ENCODE measurements around the gene IAH1. TPM values are rescaled to one million over a fixed set of nuclear protein-coding genes. Genes with fewer than 3 reads are reported as not detected.

The IAH1 gene
- total RNA-seq: 85.9 TPM
- long read RNA-seq, transcript IAH1-215 (6 exons, 1,266 nt): major isoform, 32 of 37 reads
- long read RNA-seq, partial matches to known transcripts: 2 of 37 reads
- long read RNA-seq, other reads (novel, unspliced or antisense): 1 of 37 reads

- peak; percentile 90 for DNase-seq (ENCODE audit: missing footprints)
- intact Hi-C loops (cut with DNase I): loop anchor here (2.0 to 10.0 kb wide), 2 partner anchors 156 to 290 kb away; partner anchors contain the start of gene YWHAQ
- peak; percentile 91 for ATAC-seq
Measured at GRCh38 chr2:9474361-9475057, at the start of gene IAH1. TSS of gene IAH1 (plus strand) at chr2:9474551. CDS start at chr2:9474567, 16 bp downstream.

GRCh38 chr2:9428965-9429577, 45.3 kb upstream of the IAH1 start:
- ATAC-seq (no peak), DNase-seq (ENCODE audit: missing footprints) (no peak)
- intact Hi-C loops (cut with DNase I): no loop called here

GRCh38 chr2:9430316-9431293, 43.7 kb upstream of the IAH1 start:
- ATAC-seq: no peak
- intact Hi-C loops (cut with DNase I): no loop called here
- no peak for DNase-seq (ENCODE audit: missing footprints)

DNA sequence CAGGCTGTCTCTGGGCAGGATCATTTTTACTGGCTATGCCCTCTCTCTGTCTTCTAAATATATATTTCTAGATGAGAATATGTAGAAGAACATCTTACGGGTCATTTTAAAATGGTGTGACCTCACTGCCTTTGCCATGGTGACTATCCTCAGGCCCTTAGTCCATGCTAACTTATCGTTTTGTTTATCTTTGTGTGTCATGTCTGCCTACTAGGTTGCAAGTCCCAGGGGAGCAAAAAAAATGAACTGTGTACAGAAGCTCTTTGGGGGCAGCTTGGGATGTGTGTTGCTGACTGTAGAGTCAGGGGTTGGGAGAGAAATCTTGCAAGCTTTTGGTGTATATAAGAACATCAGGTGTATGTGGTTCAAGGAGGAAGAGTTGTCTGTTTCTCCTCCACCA, 39.9 kb upstream of the IAH1 start:
- no peak for DNase-seq (ENCODE audit: missing footprints)
- intact Hi-C loops (cut with DNase I): no loop called here
- ATAC-seq: no peak

GRCh38 chr2:9439536-9439935, 34.8 kb upstream of the IAH1 start:
- intact Hi-C loops (cut with DNase I): no loop called here
- DNase-seq (ENCODE audit: missing footprints): no peak
- no peak for ATAC-seq

DNA sequence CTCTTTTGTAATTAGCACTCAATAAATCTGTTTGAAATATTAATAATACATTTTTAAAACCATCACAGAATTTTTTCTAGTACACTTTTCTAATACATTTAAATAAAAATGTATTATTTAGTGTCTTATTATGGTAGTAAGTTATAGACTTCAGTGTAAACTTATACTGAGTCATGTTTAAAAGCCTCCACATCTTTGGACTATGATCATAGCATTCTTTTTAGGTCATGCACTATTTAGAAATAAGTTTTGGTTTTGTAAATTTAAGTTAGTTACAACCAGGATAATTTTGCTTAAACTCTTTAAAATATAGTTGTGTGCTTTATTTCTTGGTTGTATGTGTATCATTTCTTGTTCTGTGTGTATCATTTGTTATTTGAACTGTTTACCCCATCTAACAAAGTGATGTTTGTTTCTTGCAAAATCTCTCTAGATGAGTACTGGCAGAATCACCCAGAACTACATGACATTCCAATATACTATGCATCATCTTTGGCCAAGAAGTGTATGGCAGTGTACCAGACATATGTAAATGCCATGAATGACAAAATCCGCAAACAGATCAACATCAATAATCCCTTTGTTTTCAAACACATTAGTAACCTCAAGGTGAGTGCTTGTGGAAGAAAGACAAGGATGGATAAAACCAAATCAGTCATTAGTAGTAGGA, 34.2 kb upstream of the IAH1 start:
- ATAC-seq (no peak), DNase-seq (ENCODE audit: missing footprints) (no peak)
- intact Hi-C loops (cut with DNase I): no loop called here

- no peak for DNase-seq (ENCODE audit: missing footprints)
- no peak for ATAC-seq
- intact Hi-C loops (cut with DNase I): no loop called here
Measured at GRCh38 chr2:9441556-9441955, 32.8 kb upstream of the IAH1 start.

GRCh38 chr2:9443526-9443925, 30.8 kb upstream of the IAH1 start:
- ATAC-seq: no peak
- intact Hi-C loops (cut with DNase I): no loop called here

DNA sequence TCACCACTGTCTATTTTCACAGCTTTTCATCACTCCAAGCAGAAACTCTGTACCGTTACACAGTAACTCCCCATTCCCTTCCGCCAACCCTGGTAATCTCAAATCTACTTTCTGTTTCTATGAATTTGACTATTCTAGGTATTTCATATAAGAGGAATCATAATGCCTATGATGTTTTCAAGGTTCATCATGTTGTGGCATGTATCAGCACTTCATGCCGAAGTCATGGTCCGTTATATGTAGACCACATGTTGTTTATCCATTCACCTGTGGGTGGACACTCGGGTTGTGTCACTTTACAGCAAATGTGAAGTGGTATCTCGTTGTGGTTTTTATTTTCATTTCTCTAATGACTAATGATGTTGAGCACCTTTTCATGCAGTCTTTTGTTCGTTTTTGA, 29.3 kb upstream of the IAH1 start:
- ATAC-seq (no peak), DNase-seq (ENCODE audit: missing footprints) (no peak)
- intact Hi-C loops (cut with DNase I): no loop called here

More at GRCh38 chr2:9443526-9443925, 30.8 kb upstream of the IAH1 start:
- DNase-seq (ENCODE audit: missing footprints): no peak

DNA sequence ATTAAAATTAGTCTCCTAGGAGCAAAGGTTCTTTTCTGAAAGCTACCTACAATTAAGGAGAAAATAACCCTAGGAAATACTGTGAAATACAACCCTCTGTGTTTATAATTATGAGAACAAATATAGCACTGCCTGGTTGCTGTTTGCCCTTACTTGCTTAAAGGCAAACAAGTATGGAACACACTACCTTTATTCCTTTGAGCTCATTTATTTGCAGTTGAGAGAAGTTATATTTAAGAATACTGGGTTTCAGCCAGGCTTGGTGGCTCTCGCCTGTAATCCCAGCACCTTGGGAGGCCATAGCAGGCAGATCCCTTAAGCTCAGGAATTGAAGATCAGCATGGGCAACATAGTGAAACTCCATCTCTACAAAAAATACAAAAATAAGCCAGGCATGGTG, 23.1 kb upstream of the IAH1 start:
- intact Hi-C loops (cut with DNase I): no loop called here
- ATAC-seq (no peak), DNase-seq (ENCODE audit: missing footprints) (no peak)

DNA sequence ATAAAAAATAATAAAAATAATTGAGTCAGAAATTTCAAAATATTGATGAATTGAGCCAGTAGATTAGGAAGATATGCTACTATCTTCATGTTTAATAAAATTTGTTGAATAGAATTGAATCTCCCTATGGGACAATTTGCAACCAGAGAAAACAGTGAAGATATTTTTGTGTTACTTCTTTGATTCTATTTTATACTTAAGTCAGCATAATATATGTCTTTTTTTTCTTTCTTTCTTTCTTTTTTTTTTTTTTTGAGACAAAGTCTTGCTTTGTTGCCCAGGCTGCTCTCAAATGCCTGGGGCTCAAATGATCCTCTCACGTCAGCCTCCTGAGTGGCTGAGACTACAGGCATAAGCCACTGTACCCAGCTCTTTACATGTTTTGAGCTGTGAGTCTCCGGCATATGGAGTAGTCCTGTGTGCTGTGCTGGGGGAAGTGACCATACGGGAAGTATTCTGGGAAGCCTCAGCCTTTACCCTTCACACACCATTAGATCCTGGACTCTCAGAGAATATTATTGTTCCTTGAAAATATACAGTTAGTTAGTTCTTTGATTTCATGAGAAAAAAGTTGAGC, 13.8 kb upstream of the IAH1 start:
- ATAC-seq (no peak), DNase-seq (ENCODE audit: missing footprints) (no peak)
- intact Hi-C loops (cut with DNase I): no loop called here

DNA sequence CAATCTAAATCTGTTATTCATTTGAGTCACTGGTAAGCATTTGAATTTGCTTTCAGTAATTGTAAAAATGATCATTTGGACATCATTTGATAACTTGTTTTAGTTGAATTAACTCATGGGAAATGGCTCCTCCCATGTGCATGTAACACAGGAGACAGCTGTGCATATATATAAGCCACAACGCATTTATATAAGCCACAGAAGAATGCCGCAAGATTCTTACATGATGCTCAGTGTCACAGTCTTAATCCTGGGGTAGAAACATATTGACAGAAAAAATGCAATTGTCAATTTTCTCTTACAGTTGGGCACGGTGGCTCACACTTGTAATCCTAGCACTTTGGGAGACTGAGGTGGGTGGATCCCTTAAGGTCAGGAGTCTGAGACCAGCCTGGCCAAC, 13.3 kb upstream of the IAH1 start:
- intact Hi-C loops (cut with DNase I): no loop called here
- ATAC-seq (no peak), DNase-seq (ENCODE audit: missing footprints) (no peak)

DNA sequence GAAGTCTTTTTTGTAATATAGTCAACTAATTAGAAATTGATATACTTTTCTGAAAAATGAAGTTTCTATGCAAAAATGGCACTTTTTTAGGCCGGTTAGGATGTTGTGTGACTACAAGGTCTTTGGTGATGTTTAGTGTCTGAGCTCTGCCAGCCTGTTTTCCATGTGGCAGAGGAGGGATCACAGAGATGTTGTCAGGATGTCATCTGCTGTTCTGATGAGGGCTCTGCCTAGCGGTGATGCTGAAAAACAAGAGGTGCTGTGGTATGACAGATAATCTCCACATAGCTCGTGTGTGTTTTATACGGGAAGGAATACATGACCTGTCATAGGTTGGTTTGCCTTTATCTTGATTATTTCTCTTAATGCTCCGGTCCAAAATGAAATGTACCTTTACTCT, 12.0 kb upstream of the IAH1 start:
- ATAC-seq: no peak
- intact Hi-C loops (cut with DNase I): no loop called here
- no peak for DNase-seq (ENCODE audit: missing footprints)

DNA sequence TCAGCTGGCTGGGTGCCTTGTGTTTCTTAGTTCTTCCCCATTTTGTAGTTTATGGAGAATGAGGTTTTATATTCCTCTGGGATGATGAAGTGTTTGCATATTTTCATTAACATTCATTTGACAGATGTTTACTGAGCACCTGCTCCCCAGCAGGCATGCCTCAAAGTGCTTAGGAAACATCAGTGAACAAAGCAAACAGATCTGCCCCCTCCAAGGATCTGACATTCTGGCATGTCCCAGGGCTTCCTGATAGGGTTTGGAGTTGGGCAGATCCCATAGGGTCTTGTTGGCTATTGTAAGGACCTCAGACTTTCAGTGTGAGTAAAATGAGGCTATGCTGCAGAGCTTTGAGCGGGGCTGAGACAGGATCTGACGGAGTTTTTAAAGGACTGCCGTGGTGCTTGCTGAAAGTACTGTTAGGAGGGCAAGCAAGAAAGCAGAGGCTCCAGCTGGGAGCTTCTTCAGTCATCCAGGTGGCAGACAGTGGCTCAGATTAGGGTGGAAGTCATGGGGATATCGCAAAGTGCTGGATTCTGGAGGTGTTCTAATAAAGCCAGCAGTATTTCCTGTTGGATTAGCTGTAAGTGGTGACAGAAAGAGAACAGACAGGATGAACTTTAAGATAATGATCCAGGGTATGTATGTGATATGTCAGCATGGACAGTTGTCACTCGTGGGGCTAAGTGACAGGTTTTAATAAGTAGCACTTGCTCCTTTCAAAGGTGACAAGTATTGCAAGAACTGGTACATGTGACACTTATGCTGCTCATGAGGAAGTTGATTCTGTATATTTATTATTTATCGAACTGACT, 11.3 kb upstream of the IAH1 start:
- DNase-seq (ENCODE audit: missing footprints): no peak
- no peak for ATAC-seq
- intact Hi-C loops (cut with DNase I): no loop called here

- intact Hi-C loops (cut with DNase I): no loop called here
Measured at GRCh38 chr2:9463698-9464034, 10.7 kb upstream of the IAH1 start.

GRCh38 chr2:9465170-9465569, 9.2 kb upstream of the IAH1 start:
- intact Hi-C loops (cut with DNase I): no loop called here
- ATAC-seq (no peak), DNase-seq (ENCODE audit: missing footprints) (no peak)

More at GRCh38 chr2:9463698-9464034, 10.7 kb upstream of the IAH1 start:
- ATAC-seq: no peak
- no peak for DNase-seq (ENCODE audit: missing footprints)

DNA sequence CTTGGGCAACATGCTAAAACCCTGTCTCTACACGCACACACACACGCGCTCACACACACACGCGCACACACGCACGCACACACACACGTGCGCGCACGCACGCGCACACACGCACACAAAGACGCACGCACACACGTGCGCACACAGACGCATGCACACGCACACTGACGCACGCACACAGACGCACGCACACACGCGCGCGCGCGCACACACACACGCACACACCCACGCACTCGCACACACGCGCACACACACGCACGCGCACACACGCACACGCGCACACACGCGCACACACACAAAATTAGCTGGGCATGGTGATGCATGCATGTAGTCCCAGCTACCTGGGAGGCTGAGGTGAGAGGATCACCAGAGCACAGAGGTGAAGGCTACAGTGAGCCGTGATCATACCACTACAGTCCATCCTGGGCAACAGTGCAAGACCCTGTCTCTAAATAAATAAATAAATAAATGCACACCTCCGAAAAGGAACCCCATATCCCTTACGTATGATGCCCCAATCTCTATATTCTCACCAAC, 8.1 kb upstream of the IAH1 start:
- intact Hi-C loops (cut with DNase I): no loop called here
- ATAC-seq (no peak), DNase-seq (ENCODE audit: missing footprints) (no peak)

DNA sequence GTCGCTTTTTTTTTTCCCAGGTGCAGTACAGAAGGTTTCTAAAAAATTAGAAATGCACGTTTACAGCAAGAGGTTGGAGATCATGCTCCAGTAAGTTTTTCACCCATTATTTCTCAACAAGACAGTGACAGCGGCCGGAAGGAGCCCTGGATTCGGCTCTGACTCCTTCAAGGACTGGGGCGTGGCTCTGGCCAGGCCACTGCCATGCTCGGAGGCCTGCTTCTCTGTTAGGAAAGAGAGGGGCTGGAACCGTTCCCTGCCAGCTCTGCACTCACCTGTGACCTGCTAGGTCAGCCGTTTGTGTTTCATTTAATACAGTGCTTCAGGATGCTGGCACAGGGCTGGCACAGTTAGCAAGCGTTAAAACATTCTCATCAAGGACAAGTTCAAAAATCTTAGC, 6.7 kb upstream of the IAH1 start:
- no peak for DNase-seq (ENCODE audit: missing footprints)
- intact Hi-C loops (cut with DNase I): no loop called here
- no peak for ATAC-seq
